ENCODE results near the gene IL27RA. TPM values are rescaled to one million over a fixed set of nuclear protein-coding genes. Genes with fewer than 3 reads are reported as not detected.

The IL27RA gene
- total RNA-seq, 1 donor from 2014 or later: 34.6 TPM

DNA sequence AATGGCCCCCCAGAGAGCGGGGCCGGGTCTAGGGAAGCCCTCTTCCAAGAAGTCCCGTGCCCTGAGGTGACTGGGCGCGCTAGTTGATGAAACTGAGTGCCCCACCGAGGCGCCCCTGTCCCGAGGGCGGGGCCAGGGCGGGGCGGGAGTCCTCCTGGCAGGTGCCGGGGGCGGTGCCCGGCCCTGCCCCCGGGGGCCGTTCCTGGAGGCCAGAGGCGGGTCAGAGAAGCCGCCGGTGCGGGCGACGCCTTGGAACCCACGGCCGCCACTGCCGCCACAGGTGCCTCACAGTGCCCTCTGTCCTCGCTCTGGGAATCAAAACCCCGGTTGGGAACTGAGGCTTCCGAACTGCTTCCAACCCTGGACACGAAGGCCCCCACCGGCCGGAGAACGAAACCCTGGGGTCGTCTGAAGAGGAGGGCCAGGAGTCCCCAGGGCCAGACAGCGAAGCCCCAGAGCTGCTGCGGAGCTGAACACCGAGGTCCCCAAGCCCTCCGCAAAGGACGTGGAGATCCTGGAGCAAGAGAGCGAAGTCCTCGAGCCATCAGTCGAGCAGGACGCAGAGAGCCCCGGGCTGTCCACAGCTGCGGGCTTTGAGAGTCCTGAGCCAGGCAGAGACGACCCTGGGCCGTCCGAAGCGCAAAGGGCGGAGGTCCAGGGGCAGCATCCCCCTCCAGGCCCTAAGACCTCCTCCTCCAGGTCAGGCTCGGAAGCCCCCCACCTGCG, 41.1 kb downstream of the IL27RA start, which contains the start of gene MISP3:
MISP3 (plus strand) TSS at position 252 of the 726 bp plus-strand sequence. CDS start 524 bp downstream, outside the sequence.
- H3K4me3 Mint-ChIP-seq: peak within 1 kb of the TSS; percentile 86
- H3K27me3 Mint-ChIP-seq: no peaks in the 10 kb centered on the region
- H3K9me3 Mint-ChIP-seq: no peaks in the 10 kb centered on the region
- no peaks in the 10 kb centered on the region for H3K36me3 Mint-ChIP-seq (ENCODE audit: low read depth)
- CTCF ChIA-PET: interaction anchor here (0.7 to 4.8 kb wide), 12 partner anchors 9 to 276 kb away, joined by 3 to 42 read pairs (median 6); partner anchors contain the start of genes ASF1B, BRME1 and CC2D1A
- ATAC-seq (ENCODE audit: low read depth) (peak; percentile 28), DNase-seq (peak; percentile 40)
- POLR2A ChIA-PET: interaction anchor here (0.5 to 3.1 kb wide), 9 partner anchors 9 to 211 kb away, joined by 3 to 11 read pairs (median 5); partner anchors contain the start of genes DCAF15 and IL27RA
- H3K27ac Mint-ChIP-seq: no peak within 1 kb of the TSS
- H3K4me1 Mint-ChIP-seq: peaks cover 19% of the 10 kb centered on the region
- no peak for TF ChIP-seq CTCF (IDR thresholded peaks at IDR 0.05)
- intact Hi-C loops (cut with micrococcal nuclease): loop anchor here (1.0 to 10.0 kb wide), 7 partner anchors 19 to 402 kb away; partner anchors contain the start of genes ASF1B and PTGER1

- Mint-ChIP-seq H3K27ac (no peak overlapping the region), H3K9me3 (no peaks in the 10 kb centered on the region), H3K36me3 (ENCODE audit: low read depth) (no peaks in the 10 kb centered on the region), H3K27me3 (no peaks in the 10 kb centered on the region), H3K4me1 (peaks cover 19% of the 10 kb centered on the region), H3K4me3 (peak overlapping the region; percentile 86)
- ATAC-seq (ENCODE audit: low read depth): peak; percentile 66
- no peak for TF ChIP-seq CTCF (IDR thresholded peaks at IDR 0.05)
- ChIA-PET POLR2A (interaction anchor here (0.5 to 3.1 kb wide), 7 partner anchors 8 to 602 kb away, joined by 3 to 11 read pairs (median 6); partner anchors contain the start of genes DCAF15 and IL27RA), CTCF (interaction anchor here (0.6 to 4.8 kb wide), 15 partner anchors 9 to 342 kb away, joined by 3 to 42 read pairs (median 4); partner anchors contain the start of genes ASF1B, BRME1 and CC2D1A)
- DNase-seq: peak; percentile 88
- intact Hi-C loops (cut with micrococcal nuclease): loop anchor here (1.0 to 10.0 kb wide), 6 partner anchors 18 to 401 kb away; partner anchors contain the start of genes ASF1B and PTGER1
These were observed 41.8 kb downstream of the IL27RA start for GRCh38 chr19:14073261-14073924.

- intact Hi-C loops (cut with micrococcal nuclease): loop anchor here (1.0 to 10.0 kb wide), 6 partner anchors 17 to 401 kb away; partner anchors contain the start of genes ASF1B and PTGER1
- H3K27ac Mint-ChIP-seq: peak overlapping the region; percentile 77
These were observed 42.6 kb downstream of the IL27RA start for GRCh38 chr19:14073925-14074838.

GRCh38 chr19:14078411-14078810, 46.8 kb downstream of the IL27RA start:
- H3K4me3 Mint-ChIP-seq: peak overlapping the region; percentile 2

More at GRCh38 chr19:14073925-14074838, 42.6 kb downstream of the IL27RA start:
- Mint-ChIP-seq H3K36me3 (ENCODE audit: low read depth) (no peaks in the 10 kb centered on the region), H3K27me3 (no peaks in the 10 kb centered on the region), H3K4me3 (peak overlapping the region; percentile 86), H3K4me1 (peaks cover 19% of the 10 kb centered on the region), H3K9me3 (no peaks in the 10 kb centered on the region)
- no peak for TF ChIP-seq CTCF (IDR thresholded peaks at IDR 0.05)
- DNase-seq (no peak), ATAC-seq (ENCODE audit: low read depth) (no peak)
- ChIA-PET CTCF (interaction anchor here (0.6 to 4.8 kb wide), 10 partner anchors 8 to 343 kb away, joined by 3 to 42 read pairs (median 4); partner anchors contain the start of gene ASF1B), POLR2A (interaction anchor here (0.6 to 3.1 kb wide), 6 partner anchors 7 to 602 kb away, joined by 3 to 11 read pairs (median 6); partner anchors contain the start of genes DCAF15 and IL27RA)

More at GRCh38 chr19:14078411-14078810, 46.8 kb downstream of the IL27RA start:
- DNase-seq (no peak), ATAC-seq (ENCODE audit: low read depth) (no peak)
- CTCF ChIA-PET: no interaction called here
- peaks cover 5% of the 10 kb centered on the region for H3K36me3 Mint-ChIP-seq (ENCODE audit: low read depth)
- no peaks in the 10 kb centered on the region for H3K9me3 Mint-ChIP-seq
- POLR2A ChIA-PET: interaction anchor here (0.7 kb wide), 1 partner anchor 297 kb away, joined by 7 read pairs; no protein-coding TSS in a partner anchor
- no peaks in the 10 kb centered on the region for H3K27me3 Mint-ChIP-seq
- H3K4me1 Mint-ChIP-seq: peaks cover 34% of the 10 kb centered on the region
- no peak overlapping the region for H3K27ac Mint-ChIP-seq
- intact Hi-C loops (cut with micrococcal nuclease): loop anchor here (10.0 kb wide), 1 partner anchor 396 kb away; the partner anchor contains the start of gene PTGER1
- TF ChIP-seq CTCF (IDR thresholded peaks at IDR 0.05): no peak
